GM12892 (cell line): ENCODE measurements around the gene CT45A10. TPM values are rescaled to one million over a fixed set of nuclear protein-coding genes. Genes with fewer than 3 reads are reported as not detected.
"Not testable (repeated sequence)": the region's sequence is repeated elsewhere in the genome, so short reads cannot be mapped to it uniquely, and the experiment has no call there.

ENCODE experiments used
- DNase-seq: peaks from one replicate; pipeline ENCODE4 v3.0.0; 2011; ENCODE audit not compliant: insufficient read length
- FAIRE-seq: peaks from 2 replicates; lab custom pipeline; 2011; peaks lifted over from hg19 to GRCh38; lab: Jason Lieb, UNC
- POLR2A ChIP-seq: IDR thresholded peaks from 2 replicates; pipeline ENCODE4 v1.6.1; 2011; ENCODE audit warnings: low read depth, low read length, control low read depth
- POLR2AphosphoS5 ChIP-seq: IDR thresholded peaks from 2 replicates; pipeline ENCODE4 v1.6.1; 2011; ENCODE audit warnings: low read depth, low read length, control low read depth
- TAF1 ChIP-seq: IDR thresholded peaks from 2 replicates; pipeline ENCODE4 v1.6.1; 2011; ENCODE audit warnings: low read depth, mild to moderate bottlenecking, control low read depth, low read length, borderline replicate concordance
- polyA plus RNA-seq: library from polyadenylated mRNA; unstranded; fragments of >200 nt; gene quantifications from one replicate; pipeline ENCODE4 v1.2.1, GENCODE V29; 2012; ENCODE audit warnings: missing spikeins, inconsistent platforms; ENCODE audit not compliant: missing spikeins

Gene CT45A10, protein sequence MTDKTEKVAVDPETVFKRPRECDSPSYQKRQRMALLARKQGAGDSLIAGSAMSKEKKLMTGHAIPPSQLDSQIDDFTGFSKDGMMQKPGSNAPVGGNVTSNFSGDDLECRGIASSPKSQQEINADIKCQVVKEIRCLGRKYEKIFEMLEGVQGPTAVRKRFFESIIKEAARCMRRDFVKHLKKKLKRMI
- not detected for polyA plus RNA-seq

- TF ChIP-seq POLR2A (no peak), TAF1 (no peak), POLR2AphosphoS5 (no peak)
- FAIRE-seq (no peak), DNase-seq (no peak)
These were observed at the start of gene CT45A10, which contains the start of gene SAGE1 for GRCh38 chrX:135893294-135893817. Gene CT45A10 (minus strand): TSS chrX:135893444. CDS start chrX:135885344, 8,100 bp downstream. Gene SAGE1 (plus strand): TSS chrX:135893716. CDS start chrX:135896243, 2,527 bp downstream.

GRCh38 chrX:135931644-135932487 is 38.6 kb upstream of the CT45A10 start:
- FAIRE-seq: no peak
- no peak for DNase-seq
- no peak for TF ChIP-seq POLR2AphosphoS5
- TF ChIP-seq TAF1: no peak

GRCh38 chrX:135927897-135928296 is 34.7 kb upstream of the CT45A10 start:
- TF ChIP-seq POLR2AphosphoS5 (no peak), POLR2A (no peak), TAF1 (no peak)
- FAIRE-seq: no peak
- DNase-seq: no peak

GRCh38 chrX:135923353-135923752 is 30.1 kb upstream of the CT45A10 start:
- FAIRE-seq (no peak), DNase-seq (no peak)
- TF ChIP-seq TAF1 (no peak), POLR2A (no peak), POLR2AphosphoS5 (no peak)

DNA sequence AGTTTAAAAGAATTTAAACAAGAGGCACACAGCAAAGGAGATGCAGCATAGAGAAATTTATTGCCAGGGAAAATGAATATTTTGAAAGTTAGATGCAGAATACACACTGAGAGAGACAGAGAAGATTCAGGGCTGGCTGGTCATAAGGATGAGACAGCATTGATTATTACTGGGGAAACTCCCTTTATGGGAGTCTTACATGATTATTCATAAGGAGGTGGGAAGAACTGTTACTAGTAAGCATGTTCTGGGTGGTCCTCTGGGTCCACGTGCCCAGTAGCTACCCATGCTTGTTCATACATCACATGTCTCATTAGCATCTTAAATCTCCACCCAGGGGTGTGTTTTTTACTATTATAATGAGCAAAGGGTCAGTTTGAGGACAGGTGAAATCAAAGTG is 27.3 kb upstream of the CT45A10 start:
- peak; percentile 81 for FAIRE-seq

DNA sequence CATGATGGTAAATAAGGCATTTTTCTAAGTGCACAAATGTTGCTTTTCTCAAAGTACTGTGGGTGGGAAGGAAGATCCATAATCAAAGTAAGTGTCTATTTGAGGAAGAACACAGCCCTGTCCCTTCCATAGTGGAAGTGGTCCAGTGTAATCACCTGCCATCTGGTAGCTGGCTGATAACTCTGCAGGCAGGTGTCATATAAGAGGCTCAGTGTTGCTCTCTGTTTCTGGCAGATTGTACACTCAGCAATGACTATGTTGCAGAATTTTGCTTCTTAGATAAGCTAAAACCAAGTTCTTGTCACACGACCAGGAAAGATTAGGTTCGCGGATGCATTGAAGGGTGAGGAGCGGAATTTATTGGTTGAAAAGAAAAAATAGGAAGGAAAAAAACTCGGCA is 21.2 kb upstream of the CT45A10 start:
- DNase-seq (no peak), FAIRE-seq (no peak)
- no peak for TF ChIP-seq TAF1
- no peak for TF ChIP-seq POLR2AphosphoS5
- TF ChIP-seq POLR2A: no peak

More for the DNA sequence above, 27.3 kb upstream of the CT45A10 start:
- not testable (repeated sequence) for DNase-seq

DNA sequence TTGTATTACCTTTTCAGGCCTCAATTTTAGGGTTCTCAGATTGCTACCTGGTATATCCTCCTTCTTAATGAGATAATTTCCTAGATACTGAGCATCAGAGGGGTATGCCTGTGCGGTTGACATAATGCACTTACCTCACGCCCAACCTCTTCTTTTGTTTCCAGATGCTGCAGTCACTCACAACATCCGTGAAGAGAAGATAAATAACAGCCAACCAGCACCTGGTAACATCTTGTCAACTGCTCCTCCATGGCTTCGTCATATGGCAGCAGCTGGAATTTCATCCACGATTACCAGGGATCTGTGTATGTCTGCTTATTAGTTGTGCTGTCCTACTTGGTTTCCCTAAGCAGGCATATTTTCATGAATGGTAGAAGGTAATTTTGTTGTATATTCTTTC is 17.0 kb upstream of the CT45A10 start:
- FAIRE-seq (no peak), DNase-seq (no peak)
- TF ChIP-seq POLR2A (no peak), POLR2AphosphoS5 (no peak), TAF1 (no peak)

DNA sequence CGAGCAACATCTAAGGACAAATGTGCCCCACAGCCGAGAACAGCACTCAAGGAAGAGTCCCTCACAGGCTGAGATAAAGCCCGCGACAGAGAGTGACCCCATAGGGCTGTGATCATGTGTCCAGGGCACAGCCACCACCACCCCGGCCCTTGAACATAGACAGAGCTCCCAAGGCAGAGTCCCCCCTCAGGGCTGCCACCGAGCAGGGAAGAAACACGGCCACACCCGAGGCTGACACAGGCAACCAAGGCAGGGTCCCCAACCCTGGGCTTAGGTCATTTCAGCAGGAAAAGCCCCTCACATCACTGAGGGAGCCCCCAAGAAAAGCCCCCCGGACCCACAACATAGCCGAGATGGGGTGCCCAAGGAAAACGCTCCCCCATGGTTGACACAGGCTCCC is 463 bp downstream of the CT45A10 start:
- FAIRE-seq: no peak
- no peak for TF ChIP-seq TAF1
- TF ChIP-seq POLR2AphosphoS5: no peak
- no peak for TF ChIP-seq POLR2A

GRCh38 chrX:135890087-135890585 is 3.1 kb downstream of the CT45A10 start:
- FAIRE-seq: no peak
- DNase-seq: no peak
- TF ChIP-seq TAF1 (no peak), POLR2AphosphoS5 (no peak), POLR2A (no peak)

More for the DNA sequence above, 463 bp downstream of the CT45A10 start:
- DNase-seq: no peak

- DNase-seq, FAIRE-seq: not testable (repeated sequence)
These were observed 4.3 kb downstream of the CT45A10 start for GRCh38 chrX:135888976-135889375.

DNA sequence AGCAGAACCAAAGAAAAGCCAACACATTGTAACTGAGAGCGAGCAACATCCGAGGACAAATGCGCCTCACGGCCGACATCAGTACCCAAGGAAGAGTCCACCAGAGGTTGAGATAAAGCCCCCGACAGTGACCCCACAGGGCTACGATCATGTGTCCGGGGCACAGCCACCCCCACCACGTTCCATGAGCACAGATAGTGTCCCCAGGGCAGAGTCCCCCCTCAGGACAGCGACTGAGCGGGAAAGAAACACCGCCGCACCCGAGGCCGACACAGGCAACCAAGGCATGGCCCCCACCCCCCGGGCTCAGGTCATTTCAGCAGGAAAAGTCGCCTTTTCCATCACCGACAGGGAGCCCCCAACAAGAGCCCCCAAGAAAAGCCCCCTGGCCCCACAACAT is 5.0 kb downstream of the CT45A10 start:
- FAIRE-seq, DNase-seq: not testable (repeated sequence)

- DNase-seq, FAIRE-seq: not testable (repeated sequence)
These were observed 10.5 kb downstream of the CT45A10 start for GRCh38 chrX:135882741-135883140.

DNA sequence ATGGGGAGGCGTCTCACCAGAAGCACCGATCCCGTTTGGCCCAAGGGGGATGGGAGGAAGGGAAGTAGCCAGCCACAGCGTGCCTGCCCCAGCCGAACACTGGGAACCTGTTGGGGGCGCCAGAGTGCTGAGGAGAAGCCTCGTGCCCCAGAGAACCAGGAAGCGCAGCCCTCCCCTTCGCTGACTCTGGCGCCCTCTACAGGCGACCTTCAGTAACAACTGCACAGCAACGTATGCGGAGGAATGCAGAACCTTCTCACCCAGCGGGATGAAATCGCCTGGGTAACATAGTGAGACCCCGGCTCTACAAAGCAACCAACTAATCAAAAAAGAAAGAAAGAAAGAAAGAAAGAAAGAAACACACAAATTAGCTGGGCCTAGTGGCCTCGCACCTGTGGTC is 21.5 kb downstream of the CT45A10 start, which contains the start of gene CT45A9:
CT45A9 (minus strand) TSS at position 101 of the 400 bp plus-strand sequence. CDS start 3,751 bp downstream, outside the sequence.
- not testable (repeated sequence) for FAIRE-seq, DNase-seq

DNA sequence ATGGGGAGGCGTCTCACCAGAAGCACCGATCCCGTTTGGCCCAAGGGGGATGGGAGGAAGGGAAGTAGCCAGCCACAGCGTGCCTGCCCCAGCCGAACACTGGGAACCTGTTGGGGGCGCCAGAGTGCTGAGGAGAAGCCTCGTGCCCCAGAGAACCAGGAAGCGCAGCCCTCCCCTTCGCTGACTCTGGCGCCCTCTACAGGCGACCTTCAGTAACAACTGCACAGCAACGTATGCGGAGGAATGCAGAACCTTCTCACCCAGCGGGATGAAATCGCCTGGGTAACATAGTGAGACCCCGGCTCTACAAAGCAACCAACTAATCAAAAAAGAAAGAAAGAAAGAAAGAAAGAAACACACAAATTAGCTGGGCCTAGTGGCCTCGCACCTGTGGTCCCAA is 38.8 kb downstream of the CT45A10 start, which contains the start of gene CT45A8:
CT45A8 (minus strand) TSS at position 101 of the 400 bp plus-strand sequence. CDS start 3,755 bp downstream, outside the sequence.
- not testable (repeated sequence) for DNase-seq, FAIRE-seq

DNA sequence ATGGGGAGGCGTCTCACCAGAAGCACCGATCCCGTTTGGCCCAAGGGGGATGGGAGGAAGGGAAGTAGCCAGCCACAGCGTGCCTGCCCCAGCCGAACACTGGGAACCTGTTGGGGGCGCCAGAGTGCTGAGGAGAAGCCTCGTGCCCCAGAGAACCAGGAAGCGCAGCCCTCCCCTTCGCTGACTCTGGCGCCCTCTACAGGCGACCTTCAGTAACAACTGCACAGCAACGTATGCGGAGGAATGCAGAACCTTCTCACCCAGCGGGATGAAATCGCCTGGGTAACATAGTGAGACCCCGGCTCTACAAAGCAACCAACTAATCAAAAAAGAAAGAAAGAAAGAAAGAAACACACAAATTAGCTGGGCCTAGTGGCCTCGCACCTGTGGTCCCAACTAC is 56.1 kb downstream of the CT45A10 start, which contains the start of gene CT45A7:
CT45A7 (minus strand) TSS at position 101 of the 400 bp plus-strand sequence. CDS start 3,747 bp downstream, outside the sequence.
- FAIRE-seq, DNase-seq: not testable (repeated sequence)
